ENCODE measurements around the gene CFAP45. TPM values are rescaled to one million over a fixed set of nuclear protein-coding genes. Genes with fewer than 3 reads are reported as not detected.

The CFAP45 gene
- polyA plus RNA-seq, 2 of the 4 experiments (the other 2 are of a cell fraction): 0.67 to 0.89 TPM

DNA sequence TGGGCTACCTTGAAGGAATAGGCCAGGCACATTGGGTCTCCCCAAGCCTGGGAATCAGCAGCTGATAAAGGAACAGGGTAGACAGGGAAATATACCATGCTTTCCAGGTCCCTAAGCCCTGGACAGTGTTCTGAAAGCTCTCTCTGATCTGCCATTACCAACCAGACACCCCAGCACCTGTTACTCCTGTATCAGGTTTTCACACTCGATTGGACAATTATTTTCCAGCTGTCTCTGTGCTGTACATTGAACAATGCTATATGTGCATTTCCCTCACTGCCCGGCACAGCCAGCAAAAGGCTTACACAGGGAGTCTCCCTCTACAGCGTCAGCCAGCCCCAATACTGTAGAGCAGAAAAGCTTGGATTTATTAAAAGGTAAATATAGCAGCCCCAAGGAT lies 4.7 kb downstream of the CFAP45 start (continued):
- TF ChIP-seq, protein P1, sequence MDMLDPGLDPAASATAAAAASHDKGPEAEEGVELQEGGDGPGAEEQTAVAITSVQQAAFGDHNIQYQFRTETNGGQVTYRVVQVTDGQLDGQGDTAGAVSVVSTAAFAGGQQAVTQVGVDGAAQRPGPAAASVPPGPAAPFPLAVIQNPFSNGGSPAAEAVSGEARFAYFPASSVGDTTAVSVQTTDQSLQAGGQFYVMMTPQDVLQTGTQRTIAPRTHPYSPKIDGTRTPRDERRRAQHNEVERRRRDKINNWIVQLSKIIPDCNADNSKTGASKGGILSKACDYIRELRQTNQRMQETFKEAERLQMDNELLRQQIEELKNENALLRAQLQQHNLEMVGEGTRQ (IDR thresholded peaks at IDR 0.05): no peak
- TF ChIP-seq REST (IDR thresholded peaks at IDR 0.05): no peak
- TF ChIP-seq PHF8 (IDR thresholded peaks at IDR 0.05; ENCODE audit: borderline replicate concordance, low read depth): no peak
- TF ChIP-seq FOSB (CRISPR knock-in tag; IDR thresholded peaks at IDR 0.05): no peak
- no peak for TF ChIP-seq HOXB5 (CRISPR knock-in tag; IDR thresholded peaks at IDR 0.05)
- no peak for TF ChIP-seq KDM1A (IDR thresholded peaks at IDR 0.05; ENCODE audit: low read depth)
- no peak for TF ChIP-seq ESRRA (IDR thresholded peaks at IDR 0.05; ENCODE audit: borderline replicate concordance, low read length)
- no peak for TF ChIP-seq FOSL2 (IDR thresholded peaks at IDR 0.05)
- no peak for TF ChIP-seq FOSL2 (CRISPR knock-in tag; IDR thresholded peaks at IDR 0.05)
- TF ChIP-seq SREBF2 (IDR thresholded peaks at IDR 0.05): no peak

DNA sequence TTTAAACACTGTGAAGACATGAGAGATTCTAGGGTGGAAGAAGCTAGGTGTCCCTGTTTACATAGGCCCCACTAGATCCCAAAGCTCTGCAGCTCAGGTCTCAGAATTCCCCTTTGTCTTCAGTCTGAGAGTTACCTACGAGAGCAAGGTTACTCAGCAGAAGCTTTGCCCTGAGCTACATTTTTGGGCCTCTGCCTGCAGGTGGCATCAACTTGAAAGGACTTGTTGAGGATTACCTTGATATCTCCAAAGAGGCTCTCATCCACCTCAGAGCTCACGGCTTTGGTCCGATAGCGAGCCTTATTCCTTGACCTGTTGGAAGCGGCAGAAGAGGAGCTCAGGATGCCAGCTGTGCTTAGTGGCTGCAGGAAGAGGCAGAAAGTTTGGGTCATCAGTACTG lies 7.0 kb downstream of the CFAP45 start:
- Histone ChIP-seq H3K4me1 (peaks cover 11% of the 10 kb centered on the region; the same call in 2 of the 3 replicates), H3K4me3 (no peak overlapping the region), H3K9me3 (no peaks in the 10 kb centered on the region), H3K27ac (no peak overlapping the region), H3K4me2 (no peak overlapping the region)
- CTCF ChIA-PET: interaction anchor here (0.6 to 14.9 kb wide), 40 partner anchors 7 to 760 kb away, joined by 3 to 565 read pairs (median 12); partner anchors contain the start of genes CFAP45, DUSP23, FCRL6 and IGSF9
- TF ChIP-seq, protein P2, sequence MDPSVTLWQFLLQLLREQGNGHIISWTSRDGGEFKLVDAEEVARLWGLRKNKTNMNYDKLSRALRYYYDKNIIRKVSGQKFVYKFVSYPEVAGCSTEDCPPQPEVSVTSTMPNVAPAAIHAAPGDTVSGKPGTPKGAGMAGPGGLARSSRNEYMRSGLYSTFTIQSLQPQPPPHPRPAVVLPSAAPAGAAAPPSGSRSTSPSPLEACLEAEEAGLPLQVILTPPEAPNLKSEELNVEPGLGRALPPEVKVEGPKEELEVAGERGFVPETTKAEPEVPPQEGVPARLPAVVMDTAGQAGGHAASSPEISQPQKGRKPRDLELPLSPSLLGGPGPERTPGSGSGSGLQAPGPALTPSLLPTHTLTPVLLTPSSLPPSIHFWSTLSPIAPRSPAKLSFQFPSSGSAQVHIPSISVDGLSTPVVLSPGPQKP (IDR thresholded peaks at IDR 0.05; ENCODE audit: low read depth, low read length): no peak
- TF ChIP-seq RAD21 (conservative IDR thresholded peaks at IDR 0.05 in 1 of 2, IDR thresholded peaks at IDR 0.05 in 1 of 2): peak; percentile 47 to 49; a peak in 3 of 5 replicates
- no peak for TF ChIP-seq BCL3 (IDR thresholded peaks at IDR 0.05)
- TF ChIP-seq SMC3 (IDR thresholded peaks at IDR 0.05): peak; percentile 59
- TF ChIP-seq, protein P3, sequence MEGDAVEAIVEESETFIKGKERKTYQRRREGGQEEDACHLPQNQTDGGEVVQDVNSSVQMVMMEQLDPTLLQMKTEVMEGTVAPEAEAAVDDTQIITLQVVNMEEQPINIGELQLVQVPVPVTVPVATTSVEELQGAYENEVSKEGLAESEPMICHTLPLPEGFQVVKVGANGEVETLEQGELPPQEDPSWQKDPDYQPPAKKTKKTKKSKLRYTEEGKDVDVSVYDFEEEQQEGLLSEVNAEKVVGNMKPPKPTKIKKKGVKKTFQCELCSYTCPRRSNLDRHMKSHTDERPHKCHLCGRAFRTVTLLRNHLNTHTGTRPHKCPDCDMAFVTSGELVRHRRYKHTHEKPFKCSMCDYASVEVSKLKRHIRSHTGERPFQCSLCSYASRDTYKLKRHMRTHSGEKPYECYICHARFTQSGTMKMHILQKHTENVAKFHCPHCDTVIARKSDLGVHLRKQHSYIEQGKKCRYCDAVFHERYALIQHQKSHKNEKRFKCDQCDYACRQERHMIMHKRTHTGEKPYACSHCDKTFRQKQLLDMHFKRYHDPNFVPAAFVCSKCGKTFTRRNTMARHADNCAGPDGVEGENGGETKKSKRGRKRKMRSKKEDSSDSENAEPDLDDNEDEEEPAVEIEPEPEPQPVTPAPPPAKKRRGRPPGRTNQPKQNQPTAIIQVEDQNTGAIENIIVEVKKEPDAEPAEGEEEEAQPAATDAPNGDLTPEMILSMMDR (IDR thresholded peaks at IDR 0.05): peak; percentile 40
- FAIRE-seq: no peak
- no peak for ATAC-seq
- WGBS (ENCODE audit: missing lambda C conversion rate): 72% methylated on average over 2 of the region's 5 CpGs
- DNase-seq (ENCODE audit: low read depth in 1 of 2, low spot score in 1 of 2): peak in 1 of 2 experiments; percentile 41
- POLR2A ChIA-PET: interaction anchor here (1.8 kb wide), 1 partner anchor 114 kb away, joined by 7 read pairs; no protein-coding TSS in a partner anchor
